Measurements from ENCODE around the gene LAX1.
"Not testable (repeated sequence)": the region's sequence is repeated elsewhere in the genome, so short reads cannot be mapped to it uniquely, and the experiment has no call there.

LAX1 gene

DNA sequence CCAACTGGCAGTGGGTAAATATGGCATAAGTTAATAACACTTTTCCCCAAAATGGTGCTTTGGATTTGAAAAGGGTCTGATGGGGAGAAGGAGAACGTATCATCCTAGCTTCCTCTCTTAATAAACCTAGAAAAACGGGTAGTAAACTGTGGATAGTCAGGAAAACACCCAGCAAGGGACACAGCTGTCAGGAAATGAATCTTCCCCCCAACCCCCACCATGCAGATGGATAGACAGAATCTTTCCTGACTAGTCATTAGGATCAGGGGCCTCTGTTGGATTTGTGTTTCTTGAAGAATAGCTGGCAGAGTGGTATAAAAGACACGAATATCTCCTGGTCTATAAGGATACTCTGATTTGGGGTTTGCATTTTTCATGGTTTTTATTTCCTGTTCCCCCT, 22.5 kb upstream of the LAX1 start:
- TF ChIP-seq, protein P1, sequence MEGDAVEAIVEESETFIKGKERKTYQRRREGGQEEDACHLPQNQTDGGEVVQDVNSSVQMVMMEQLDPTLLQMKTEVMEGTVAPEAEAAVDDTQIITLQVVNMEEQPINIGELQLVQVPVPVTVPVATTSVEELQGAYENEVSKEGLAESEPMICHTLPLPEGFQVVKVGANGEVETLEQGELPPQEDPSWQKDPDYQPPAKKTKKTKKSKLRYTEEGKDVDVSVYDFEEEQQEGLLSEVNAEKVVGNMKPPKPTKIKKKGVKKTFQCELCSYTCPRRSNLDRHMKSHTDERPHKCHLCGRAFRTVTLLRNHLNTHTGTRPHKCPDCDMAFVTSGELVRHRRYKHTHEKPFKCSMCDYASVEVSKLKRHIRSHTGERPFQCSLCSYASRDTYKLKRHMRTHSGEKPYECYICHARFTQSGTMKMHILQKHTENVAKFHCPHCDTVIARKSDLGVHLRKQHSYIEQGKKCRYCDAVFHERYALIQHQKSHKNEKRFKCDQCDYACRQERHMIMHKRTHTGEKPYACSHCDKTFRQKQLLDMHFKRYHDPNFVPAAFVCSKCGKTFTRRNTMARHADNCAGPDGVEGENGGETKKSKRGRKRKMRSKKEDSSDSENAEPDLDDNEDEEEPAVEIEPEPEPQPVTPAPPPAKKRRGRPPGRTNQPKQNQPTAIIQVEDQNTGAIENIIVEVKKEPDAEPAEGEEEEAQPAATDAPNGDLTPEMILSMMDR (IDR thresholded peaks at IDR 0.05; ENCODE audit: control extremely low read depth, extremely low read depth, low read depth, missing control alignments): no peak
- CTCF ChIA-PET: interaction anchor here (1.5 to 1.9 kb wide), 2 partner anchors 17 to 41 kb away, joined by 3 to 5 read pairs; no protein-coding TSS in a partner anchor
- POLR2A ChIA-PET: no interaction called here
- DNase-seq (ENCODE audit: extremely low spot score): no peak

DNA sequence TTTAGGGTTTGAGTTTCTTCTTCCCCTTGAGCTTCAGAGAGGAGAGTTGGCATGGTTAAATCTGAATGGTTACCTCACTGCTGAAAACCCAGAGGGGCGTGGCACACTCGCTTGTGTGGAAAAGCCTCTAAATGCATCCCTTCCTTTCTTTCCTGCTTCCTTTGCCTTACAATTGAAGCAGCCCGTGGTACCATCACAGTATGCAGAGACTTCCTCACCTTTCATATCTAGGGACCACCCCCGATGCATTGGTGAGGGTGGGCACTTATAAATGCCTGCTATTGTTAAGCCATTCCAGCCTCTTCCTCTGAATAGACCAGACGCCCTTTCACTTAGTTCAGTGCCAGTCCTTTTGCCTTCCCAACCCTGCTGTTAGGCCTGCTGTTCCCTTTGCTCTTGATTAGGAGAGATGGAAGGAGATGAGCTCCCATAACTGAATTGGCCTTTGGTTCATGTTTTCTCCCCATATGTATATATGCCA, 21.9 kb upstream of the LAX1 start:
- ChIA-PET POLR2A (no interaction called here), CTCF (interaction anchor here (0.6 to 1.9 kb wide), 5 partner anchors 18 to 256 kb away, joined by 3 to 5 read pairs (median 4); no protein-coding TSS in a partner anchor)
- DNase-seq (ENCODE audit: extremely low spot score): no peak
- TF ChIP-seq, protein P1 (IDR thresholded peaks at IDR 0.05; ENCODE audit: control extremely low read depth, extremely low read depth, low read depth, missing control alignments): no peak

DNA sequence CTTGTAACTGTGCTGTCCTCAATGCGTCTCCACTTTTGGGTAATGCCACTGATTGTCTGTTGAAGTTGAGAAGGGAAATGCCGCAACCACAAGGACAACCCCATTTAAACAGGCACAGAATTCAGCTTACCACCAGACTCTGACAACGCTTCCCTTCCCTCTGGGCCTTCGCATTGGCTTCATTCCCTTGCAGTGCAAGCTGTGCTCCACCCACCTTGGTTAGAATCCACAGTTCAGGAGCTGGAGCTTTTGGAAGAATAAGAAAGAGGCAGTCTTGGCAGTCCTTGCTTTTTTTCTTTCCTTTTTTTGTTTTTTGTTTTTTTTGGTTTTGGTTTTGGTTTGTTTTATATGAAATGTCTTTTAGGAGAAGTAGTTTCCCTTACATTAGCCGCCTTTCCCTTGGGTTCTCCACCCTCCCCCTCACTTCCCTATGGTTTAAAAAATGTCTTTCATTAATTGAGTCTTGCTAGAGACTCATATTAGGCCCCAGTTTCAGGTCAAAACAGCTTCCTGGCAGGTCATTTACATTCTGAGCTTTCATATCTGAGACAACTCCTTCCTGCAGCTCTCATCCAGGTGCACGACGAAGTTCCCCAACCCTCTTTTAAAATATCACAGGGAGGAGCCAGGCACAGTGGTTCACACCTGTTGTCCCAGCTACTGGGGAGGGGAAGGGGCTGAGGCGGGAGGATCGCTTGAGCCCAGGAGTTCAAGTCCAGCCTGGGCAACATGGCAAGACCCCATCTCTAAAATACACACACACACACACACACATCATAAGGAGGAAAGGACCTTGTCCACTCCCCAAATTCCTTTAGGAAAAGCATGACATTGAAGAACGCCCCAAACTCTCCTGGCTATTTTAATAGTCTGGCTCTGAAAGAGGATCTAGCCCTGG, 20.7 kb upstream of the LAX1 start:
- peak; percentile 48 for DNase-seq (ENCODE audit: extremely low spot score)
- ChIA-PET POLR2A (no interaction called here), CTCF (interaction anchor here (0.6 to 1.9 kb wide), 6 partner anchors 11 to 257 kb away, joined by 3 to 5 read pairs (median 4); no protein-coding TSS in a partner anchor)
- TF ChIP-seq, protein P1 (IDR thresholded peaks at IDR 0.05; ENCODE audit: control extremely low read depth, extremely low read depth, low read depth, missing control alignments): no peak

DNA sequence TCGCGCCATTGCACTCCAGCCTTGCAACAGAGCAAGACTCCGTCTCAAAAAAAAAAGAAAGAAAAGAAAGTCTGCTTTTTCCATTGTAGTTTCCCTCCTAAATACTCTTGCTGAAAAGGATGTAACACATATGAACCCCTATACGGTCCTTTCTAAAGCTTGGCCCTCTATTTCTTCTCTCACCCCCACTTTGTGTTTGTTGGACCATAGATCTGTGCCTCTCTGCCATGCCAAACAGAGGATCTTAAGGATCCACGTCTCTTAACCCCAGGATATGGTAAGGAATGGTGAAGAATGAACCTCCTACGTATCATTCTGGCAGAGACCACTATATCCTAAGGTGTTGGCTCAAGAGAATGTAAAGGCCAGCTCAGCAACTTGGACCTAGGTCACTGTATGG, 18.7 kb upstream of the LAX1 start:
- ChIA-PET POLR2A (interaction anchor here (0.5 kb wide), 1 partner anchor 60 kb away, joined by 4 read pairs; no protein-coding TSS in a partner anchor), CTCF (interaction anchor here (1.0 to 1.3 kb wide), 4 partner anchors 11 to 405 kb away, joined by 3 to 4 read pairs (median 3); no protein-coding TSS in a partner anchor)
- no peak for DNase-seq (ENCODE audit: extremely low spot score)
- TF ChIP-seq, protein P1 (IDR thresholded peaks at IDR 0.05; ENCODE audit: control extremely low read depth, extremely low read depth, low read depth, missing control alignments): no peak

DNA sequence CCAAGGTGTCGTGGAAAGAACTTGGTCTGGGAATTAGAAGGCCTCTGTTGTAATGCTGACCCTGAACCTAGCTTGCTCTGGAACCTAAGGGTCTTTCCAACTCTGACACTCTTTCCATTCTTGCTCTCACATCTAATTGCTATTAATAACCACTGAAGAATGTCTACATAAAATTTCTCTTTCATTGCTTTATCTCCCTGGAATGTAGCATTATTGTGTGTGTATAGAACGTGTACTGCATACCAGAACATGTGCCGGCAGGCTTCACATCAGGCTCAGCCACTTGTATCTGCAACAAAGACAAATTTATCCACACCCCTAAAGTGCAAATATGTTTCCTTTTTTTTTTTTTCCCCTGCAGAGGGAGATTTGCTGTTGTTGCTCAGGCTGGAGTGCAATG, 13.9 kb upstream of the LAX1 start:
- TF ChIP-seq, protein P1 (IDR thresholded peaks at IDR 0.05; ENCODE audit: control extremely low read depth, extremely low read depth, low read depth, missing control alignments): no peak
- DNase-seq (ENCODE audit: extremely low spot score): no peak
- POLR2A ChIA-PET: interaction anchor here (0.7 kb wide), 1 partner anchor 46 kb away, joined by 4 read pairs; no protein-coding TSS in a partner anchor
- CTCF ChIA-PET: no interaction called here

DNA sequence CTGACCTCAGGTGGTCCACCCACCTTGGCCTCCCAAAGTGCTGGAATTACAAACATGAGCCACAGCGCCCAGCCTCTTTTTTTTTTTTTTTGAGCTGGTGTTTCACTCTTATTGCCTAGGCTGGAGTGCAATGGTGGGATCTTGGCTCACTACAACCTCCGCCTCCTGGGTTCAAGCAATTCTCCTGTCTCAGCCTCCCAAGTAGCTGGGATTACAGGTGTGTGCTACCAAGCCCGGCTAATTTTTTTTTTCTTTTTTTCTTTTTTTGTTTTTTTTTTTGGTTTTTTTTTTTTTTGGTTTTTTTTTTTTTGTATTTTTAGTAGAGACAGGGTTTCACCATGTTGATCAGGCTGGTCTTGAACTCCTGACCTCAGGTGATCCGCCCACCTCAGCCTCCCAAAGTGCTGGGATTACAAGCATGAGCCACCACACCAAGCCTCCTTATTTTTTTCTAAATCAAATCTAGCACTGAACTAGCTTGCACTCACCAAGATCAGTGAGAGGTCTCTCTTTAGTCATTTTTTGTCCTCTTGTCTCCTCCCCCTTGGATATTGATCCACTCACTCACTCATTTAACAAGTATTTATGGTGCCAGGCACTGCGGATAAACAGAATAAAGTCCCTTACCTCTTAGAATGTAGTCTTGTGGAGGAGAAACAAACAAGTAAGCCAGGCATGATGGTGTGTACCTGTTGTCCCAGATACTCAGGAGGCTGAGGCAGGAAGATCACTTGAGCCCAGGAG, 13.2 kb upstream of the LAX1 start:
- DNase-seq (ENCODE audit: extremely low spot score): not testable (repeated sequence)
- POLR2A ChIA-PET: interaction anchor here (0.7 kb wide), 1 partner anchor 45 kb away, joined by 4 read pairs; no protein-coding TSS in a partner anchor
- CTCF ChIA-PET: interaction anchor here (1.3 kb wide), 1 partner anchor 13 kb away, joined by 3 read pairs; the partner anchor contains the start of gene LAX1
